ENCODE data around the gene RRAD. TPM values are rescaled to one million over a fixed set of nuclear protein-coding genes. Genes with fewer than 3 reads are reported as not detected.

The RRAD gene
- total RNA-seq, 1 donor from 2014 or later: not detected

- Mint-ChIP-seq H3K4me1 (ENCODE audit: unreplicated experiment) (peaks cover 6% of the 10 kb centered on the region), H3K27me3 (ENCODE audit: unreplicated experiment) (peaks cover 20% of the 10 kb centered on the region), H3K36me3 (ENCODE audit: low read depth, unreplicated experiment) (peaks cover 8% of the 10 kb centered on the region), H3K9me3 (ENCODE audit: unreplicated experiment) (no peaks in the 10 kb centered on the region), H3K4me3 (ENCODE audit: unreplicated experiment) (no peak overlapping the region), H3K27ac (ENCODE audit: unreplicated experiment) (no peak overlapping the region)
- no peak for DNase-seq (ENCODE audit: low spot score)
- no peak for TF ChIP-seq CTCF (IDR thresholded peaks at IDR 0.05; ENCODE audit: unreplicated experiment)
Measured at GRCh38 chr16:66927918-66928649, 2.7 kb upstream of the RRAD start.

DNA sequence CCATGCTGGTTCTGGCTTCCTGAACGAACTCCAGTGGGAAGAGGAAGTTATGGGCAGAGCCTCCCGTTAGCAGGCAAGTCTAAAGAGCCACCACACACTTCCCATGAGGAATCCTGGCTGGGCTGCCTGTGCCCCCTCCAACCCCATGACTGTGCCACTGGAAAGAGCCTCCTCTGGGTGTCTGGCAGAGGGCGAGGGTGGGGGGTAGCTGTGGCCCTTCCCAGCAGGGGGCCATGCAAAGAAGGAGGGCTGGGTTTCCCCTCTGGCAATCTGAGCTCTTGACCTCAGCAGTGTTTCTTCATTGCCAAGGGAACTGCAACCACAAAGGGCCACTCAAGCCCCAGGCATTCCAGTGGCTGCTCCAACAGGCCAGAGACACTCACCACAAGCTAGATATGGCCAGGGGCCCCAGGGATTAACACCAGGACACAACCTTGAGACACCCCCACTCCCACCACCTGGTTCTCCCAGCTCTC, 1.7 kb upstream of the RRAD start:
- no peaks in the 10 kb centered on the region for H3K36me3 Mint-ChIP-seq (ENCODE audit: low read depth, unreplicated experiment)
- no peak for TF ChIP-seq CTCF (IDR thresholded peaks at IDR 0.05; ENCODE audit: unreplicated experiment)
- no peak overlapping the region for H3K27ac Mint-ChIP-seq (ENCODE audit: unreplicated experiment)
- H3K27me3 Mint-ChIP-seq (ENCODE audit: unreplicated experiment): peaks cover 20% of the 10 kb centered on the region
- no peak for DNase-seq (ENCODE audit: low spot score)
- H3K4me1 Mint-ChIP-seq (ENCODE audit: unreplicated experiment): no peaks in the 10 kb centered on the region
- H3K9me3 Mint-ChIP-seq (ENCODE audit: unreplicated experiment): no peaks in the 10 kb centered on the region
- no peak overlapping the region for H3K4me3 Mint-ChIP-seq (ENCODE audit: unreplicated experiment)

- Mint-ChIP-seq H3K36me3 (ENCODE audit: low read depth, unreplicated experiment) (no peaks in the 10 kb centered on the region), H3K9me3 (ENCODE audit: unreplicated experiment) (no peaks in the 10 kb centered on the region), H3K4me3 (ENCODE audit: unreplicated experiment) (no peak overlapping the region), H3K27ac (ENCODE audit: unreplicated experiment) (no peak overlapping the region), H3K4me1 (ENCODE audit: unreplicated experiment) (no peaks in the 10 kb centered on the region), H3K27me3 (ENCODE audit: unreplicated experiment) (peaks cover 20% of the 10 kb centered on the region)
- DNase-seq (ENCODE audit: low spot score): no peak
- TF ChIP-seq CTCF (IDR thresholded peaks at IDR 0.05; ENCODE audit: unreplicated experiment): no peak
Measured at GRCh38 chr16:66926171-66926947, 1.0 kb upstream of the RRAD start.

DNA sequence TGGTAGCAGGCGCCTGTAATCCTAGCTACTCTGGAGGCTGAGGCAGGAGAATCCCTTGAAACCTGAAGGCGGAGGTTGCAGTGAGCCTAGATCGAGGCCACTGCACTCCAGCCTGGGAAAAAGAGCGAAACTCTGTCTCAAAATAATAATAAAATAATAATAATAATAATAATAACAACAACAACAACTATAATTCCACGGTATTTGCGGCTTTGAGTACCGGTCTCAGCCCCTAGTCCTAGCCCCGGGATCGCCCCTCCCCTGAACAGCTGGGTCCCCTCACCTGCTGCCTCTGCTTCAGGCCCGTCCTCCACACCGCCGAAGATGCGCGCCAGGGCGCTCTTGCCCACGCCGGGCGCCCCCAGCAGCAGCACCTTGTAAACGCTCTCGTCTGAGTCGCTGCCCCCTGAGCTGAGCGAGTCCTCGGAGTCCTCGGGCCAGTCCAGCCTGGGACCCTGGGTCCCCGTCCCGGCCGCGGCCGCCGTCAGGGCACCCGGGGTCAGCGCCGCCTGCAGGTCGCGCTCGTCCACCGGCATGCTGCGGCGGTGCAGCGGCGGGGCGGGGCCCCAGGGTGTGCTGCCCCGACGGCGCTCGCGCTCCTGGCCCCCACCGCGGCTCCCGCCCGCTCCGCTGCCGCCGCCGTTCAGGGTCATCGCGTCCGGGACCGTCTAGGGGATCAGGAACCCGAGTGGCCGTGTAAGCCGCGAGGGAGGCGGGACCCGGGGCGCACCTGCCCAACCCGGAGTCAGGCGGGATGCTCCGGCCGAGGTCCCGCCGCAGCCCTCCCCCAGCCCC, 611 bp downstream of the RRAD start:
- H3K36me3 Mint-ChIP-seq (ENCODE audit: low read depth, unreplicated experiment): no peaks in the 10 kb centered on the region
- no peak overlapping the region for H3K27ac Mint-ChIP-seq (ENCODE audit: unreplicated experiment)
- H3K27me3 Mint-ChIP-seq (ENCODE audit: unreplicated experiment): peaks cover 20% of the 10 kb centered on the region
- H3K4me3 Mint-ChIP-seq (ENCODE audit: unreplicated experiment): no peak overlapping the region
- no peaks in the 10 kb centered on the region for H3K9me3 Mint-ChIP-seq (ENCODE audit: unreplicated experiment)
- peak; percentile 69 for DNase-seq (ENCODE audit: low spot score)
- TF ChIP-seq CTCF (IDR thresholded peaks at IDR 0.05; ENCODE audit: unreplicated experiment): peak; percentile 49
- H3K4me1 Mint-ChIP-seq (ENCODE audit: unreplicated experiment): no peaks in the 10 kb centered on the region
